GM10266 (cell line): ENCODE results near the gene PFKFB3.

Experiments
- DNase-seq: peaks from one replicate; pipeline ENCODE4 v3.0.0; 2012; ENCODE audit errors: extremely low spot score
- CTCF ChIP-seq: IDR thresholded peaks from 2 replicates; pipeline ENCODE4 v1.5.1; 2012; ENCODE audit warnings: mild to moderate bottlenecking, low read depth; ENCODE audit not compliant: control insufficient read depth, insufficient read depth; ENCODE audit errors: missing control alignments

Gene PFKFB3

GRCh38 chr10:6211671-6212635, 9.2 kb downstream of the PFKFB3 start:
- no peak for DNase-seq
- no peak for TF ChIP-seq CTCF

- TF ChIP-seq CTCF: no peak
- DNase-seq: no peak
Observed at GRCh38 chr10:6212806-6213205, 10.1 kb downstream of the PFKFB3 start.

DNA sequence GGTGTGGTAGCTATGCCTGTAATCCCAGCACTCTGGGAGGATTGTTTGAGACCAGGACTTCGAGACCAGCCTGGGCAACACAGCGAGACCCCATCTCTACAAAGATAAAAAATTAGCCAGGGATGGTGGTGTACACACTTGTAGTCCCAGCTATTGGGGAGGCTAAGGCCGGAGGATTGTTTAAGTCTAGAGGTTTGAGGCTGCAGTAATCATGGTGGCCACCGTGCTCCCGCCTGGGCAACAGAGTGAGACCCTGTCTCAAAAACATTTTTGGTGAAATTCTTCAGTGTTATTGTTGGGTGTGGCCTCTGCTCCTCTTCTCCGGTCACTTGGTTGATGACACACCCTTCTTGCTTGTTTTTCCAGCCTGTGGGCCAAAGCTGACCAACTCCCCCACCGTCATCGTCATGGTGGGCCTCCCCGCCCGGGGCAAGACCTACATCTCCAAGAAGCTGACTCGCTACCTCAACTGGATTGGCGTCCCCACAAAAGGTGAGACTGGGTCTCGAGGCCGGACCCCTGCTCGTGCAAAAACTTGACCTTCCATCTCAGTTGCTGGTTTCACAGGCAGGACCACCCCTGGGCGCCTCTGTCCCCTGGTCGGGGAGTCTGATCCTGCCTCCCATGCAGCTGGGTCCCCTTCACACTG, 10.6 kb downstream of the PFKFB3 start:
- TF ChIP-seq CTCF: no peak
- DNase-seq: no peak

DNA sequence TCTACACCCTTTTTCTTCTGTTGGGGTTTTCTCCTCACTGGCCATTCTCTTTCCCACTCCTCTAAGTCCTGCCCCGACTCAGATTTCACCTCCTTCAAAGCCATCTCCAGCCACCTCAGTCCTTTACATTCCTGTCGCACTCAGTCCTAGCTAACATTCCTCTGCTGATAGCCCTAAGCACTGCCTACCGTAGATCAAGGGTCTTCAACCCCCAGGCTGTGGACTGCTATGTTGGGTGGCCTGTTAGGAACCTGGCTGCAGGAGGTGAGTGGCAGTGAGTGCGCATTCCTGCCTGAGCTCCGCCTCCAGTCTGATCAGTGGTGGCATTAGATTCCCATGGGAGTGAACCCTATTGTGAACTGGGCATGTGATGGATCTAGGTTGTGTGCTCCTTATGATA, 11.2 kb downstream of the PFKFB3 start:
- TF ChIP-seq CTCF: no peak
- no peak for DNase-seq

GRCh38 chr10:6214612-6215011, 11.9 kb downstream of the PFKFB3 start:
- TF ChIP-seq CTCF: no peak
- no peak for DNase-seq

- DNase-seq: no peak
- no peak for TF ChIP-seq CTCF
Observed at GRCh38 chr10:6215241-6215640, 12.5 kb downstream of the PFKFB3 start.
